ENCODE results near the gene SLC23A2.

- TF ChIP-seq CTCF (conservative IDR thresholded peaks at IDR 0.05) (no peak), EZH2 (IDR thresholded peaks at IDR 0.05; ENCODE audit: low read depth) (no peak)
These were observed 38.6 kb upstream of the SLC23A2 start for GRCh38 chr20:5039889-5040288.

Measured in PC-9 (cell line).